ENCODE data around the gene CARNS1. TPM values are rescaled to one million over a fixed set of nuclear protein-coding genes. Genes with fewer than 3 reads are reported as not detected.

Gene CARNS1
- total and polyA plus RNA-seq, 9 of the 15 experiments (the other 6 are each of a cell fraction or from before 2014, with no cell fraction given): 0.01 to 0.18 (median 0.06) TPM; not detected in 3

GRCh38 chr11:67456068-67456705, 40.7 kb downstream of the CARNS1 start:
- Histone ChIP-seq H2AFZ (ENCODE audit: low read depth, low read length) (0 out of 2 replicates have a peak overlapping the region, but pooled peaks have one; percentile 37), H3K27me3 (ENCODE audit: control insufficient read depth in 2 of 2, insufficient read depth in 2 of 2, low read length in 2 of 2) (no peaks in the 10 kb centered on the region), H3K4me3 (no peak overlapping the region), H3K9me3 (replicated peaks; ENCODE audit: control insufficient read depth, insufficient read depth, low read depth, low read length) (no peaks in the 10 kb centered on the region), H4K20me1 (replicated peaks; ENCODE audit: control insufficient read depth, insufficient read depth, low read length) (no peaks in the 10 kb centered on the region), H3K27ac (ENCODE audit: extremely low read depth, low read depth, low read length) (no peak overlapping the region), H3K4me1 (replicated peaks in 1 of 2; ENCODE audit: control insufficient read depth in 2 of 2, insufficient read depth in 2 of 2, low read length in 2 of 2) (peaks cover 0 to 47% of the 10 kb centered on the region in 2 experiments; a peak in 2 of 5 replicates), H3K79me2 (ENCODE audit: control insufficient read depth, insufficient read depth, low read length) (no peaks in the 10 kb centered on the region), H3K9me1 (ENCODE audit: control insufficient read depth, insufficient read depth, low read length) (no peaks in the 10 kb centered on the region), H3K9ac (ENCODE audit: insufficient read depth in 1 of 2, low read depth in 2 of 2, low read length in 2 of 2) (peak overlapping the region in 1 of 2 experiments; percentile 81; a peak in 2 of 4 replicates), H3K36me3 (ENCODE audit: control insufficient read depth, insufficient read depth, low read length) (no peaks in the 10 kb centered on the region), H3K4me2 (ENCODE audit: insufficient read depth, low read length) (no peak overlapping the region)
- BruUV-seq (replicated peaks): no TSS peak
- peak; percentile 16; the same call in 1 of the 2 replicates for TF ChIP-seq CTBP1 (IDR thresholded peaks at IDR 0.05; ENCODE audit: borderline replicate concordance)
- TF ChIP-seq MTA3 (IDR thresholded peaks at IDR 0.05; ENCODE audit: borderline replicate concordance): no peak
- no peak for TF ChIP-seq ZNF507 (tag; conservative IDR thresholded peaks at IDR 0.05)
- no peak for TF ChIP-seq ZNF586 (CRISPR knock-in tag; conservative IDR thresholded peaks at IDR 0.05)
- TF ChIP-seq, protein P1, sequence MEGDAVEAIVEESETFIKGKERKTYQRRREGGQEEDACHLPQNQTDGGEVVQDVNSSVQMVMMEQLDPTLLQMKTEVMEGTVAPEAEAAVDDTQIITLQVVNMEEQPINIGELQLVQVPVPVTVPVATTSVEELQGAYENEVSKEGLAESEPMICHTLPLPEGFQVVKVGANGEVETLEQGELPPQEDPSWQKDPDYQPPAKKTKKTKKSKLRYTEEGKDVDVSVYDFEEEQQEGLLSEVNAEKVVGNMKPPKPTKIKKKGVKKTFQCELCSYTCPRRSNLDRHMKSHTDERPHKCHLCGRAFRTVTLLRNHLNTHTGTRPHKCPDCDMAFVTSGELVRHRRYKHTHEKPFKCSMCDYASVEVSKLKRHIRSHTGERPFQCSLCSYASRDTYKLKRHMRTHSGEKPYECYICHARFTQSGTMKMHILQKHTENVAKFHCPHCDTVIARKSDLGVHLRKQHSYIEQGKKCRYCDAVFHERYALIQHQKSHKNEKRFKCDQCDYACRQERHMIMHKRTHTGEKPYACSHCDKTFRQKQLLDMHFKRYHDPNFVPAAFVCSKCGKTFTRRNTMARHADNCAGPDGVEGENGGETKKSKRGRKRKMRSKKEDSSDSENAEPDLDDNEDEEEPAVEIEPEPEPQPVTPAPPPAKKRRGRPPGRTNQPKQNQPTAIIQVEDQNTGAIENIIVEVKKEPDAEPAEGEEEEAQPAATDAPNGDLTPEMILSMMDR (IDR thresholded peaks at IDR 0.05 in 2 of 3, conservative IDR thresholded peaks at IDR 0.05 in 1 of 3; ENCODE audit: insufficient read depth in 2 of 3, low read depth in 1 of 3, low read length in 3 of 3): no peak
- TF ChIP-seq HNRNPL (IDR thresholded peaks at IDR 0.05; ENCODE audit: low read depth, low read length): no peak
- no peak for TF ChIP-seq ARID3B (CRISPR knock-in tag; IDR thresholded peaks at IDR 0.05; ENCODE audit: borderline replicate concordance)
- intact Hi-C loops (cut with micrococcal nuclease) (no loop called here), in situ Hi-C loops (cut with MboI) (no loop called here)
- FAIRE-seq (no peak), DNase-seq (ENCODE audit: extremely low read depth in 1 of 4, low spot score in 3 of 4) (peak in 1 of 4 experiments; percentile 22), ATAC-seq (peak; percentile 39; the same call in 2 of the 3 replicates)
- POLR2A ChIA-PET: interaction anchor here (0.6 to 1.2 kb wide), 3 partner anchors 11 to 759 kb away, joined by 3 to 4 read pairs (median 3); no protein-coding TSS in a partner anchor
- WGBS (ENCODE audit: insufficient coverage, low coverage, missing lambda C conversion rate): 47% methylated on average over 22 of the region's 25 CpGs
- CTCF ChIA-PET (ENCODE audit: low intra/inter-chr PET ratio): no interaction called here

Data from K562 (cell line).